GM19099 (cell line): Measurements from ENCODE around the gene ABHD10.

Source experiments
- POLR2A ChIP-seq: IDR thresholded peaks from 3 replicates; pipeline ENCODE4 v1.6.1; 2011; ENCODE audit warnings: low read depth; ENCODE audit not compliant: insufficient read length; ENCODE audit errors: extremely low read depth

The ABHD10 gene

GRCh38 chr3:112035241-112035640, 56.4 kb downstream of the ABHD10 start:
- TF ChIP-seq POLR2A = no peak

GRCh38 chr3:112038863-112039262, 60.0 kb downstream of the ABHD10 start:
- no peak for TF ChIP-seq POLR2A

DNA sequence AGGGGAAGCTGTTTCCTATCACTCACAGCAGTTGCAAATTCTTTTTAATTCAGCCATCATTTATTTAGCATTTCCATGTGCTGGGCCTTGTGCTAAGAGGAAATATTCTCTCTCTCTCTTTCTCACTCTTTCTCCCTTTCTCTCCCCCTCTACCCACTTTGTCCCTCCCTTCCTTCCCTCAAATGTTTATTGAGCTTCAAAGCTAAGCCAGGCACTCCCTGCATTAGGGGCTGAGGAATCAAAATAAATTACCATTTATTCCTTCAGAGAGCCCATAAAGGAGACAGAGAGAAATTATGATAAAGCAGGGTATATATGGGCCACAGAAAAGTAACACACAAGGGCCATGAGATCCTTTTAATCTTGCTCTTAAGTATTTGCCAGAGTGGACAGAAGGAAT, 62.5 kb downstream of the ABHD10 start:
- no peak for TF ChIP-seq POLR2A

- TF ChIP-seq POLR2A = no peak
These were observed 64.0 kb downstream of the ABHD10 start for GRCh38 chr3:112042842-112043280.
